SK-N-SH treated with all-trans-retinoic acid at 6 μM for 48 hours (cell line): Measurements from ENCODE around the gene SLC6A20.

Source experiments
- TSHZ2 ChIP-seq: fragments of 250-450 bp; sonication (Bioruptor Pico); IDR thresholded peaks from 2 replicates; pipeline ENCODE4 v1.5.0; 2020; ENCODE audit warnings: mild to moderate bottlenecking, moderate library complexity
- ZNF70 ChIP-seq: fragments of 450-650 bp; formaldehyde crosslinking; IDR thresholded peaks from 2 replicates; pipeline ENCODE4 v1.5.0; 2020; ENCODE audit warnings: mild to moderate bottlenecking, moderate library complexity

- TF ChIP-seq TSHZ2 (CRISPR knock-in tag): no peak
- no peak for TF ChIP-seq ZNF70
Observed at GRCh38 chr3:45775571-45776300, 20.6 kb downstream of the SLC6A20 start.
